T-cell (primary cell): ENCODE measurements around the gene LSMEM2. TPM values are rescaled to one million over a fixed set of nuclear protein-coding genes. Genes with fewer than 3 reads are reported as not detected.
"Not testable (repeated sequence)": the region's sequence is repeated elsewhere in the genome, so short reads cannot be mapped to it uniquely, and the experiment has no call there.

Experiments
- ATAC-seq, 4 experiments: fragments of 200-7000 bp in 3 of 4; fragments of 150-1000 bp in 1 of 4; cut with Tn5 transposase; replicated peaks in 1 of 4; 1 replicate in 3 of 4; 2 replicates in 1 of 4; pipeline ENCODE4 v1.10.0; 2021; ENCODE audit warnings: moderate library complexity in 3 of 4, mild to moderate bottlenecking in 2 of 4, moderate number of reproducible peaks in 1 of 4
- CTCF ChIA-PET, 2 donors: fragments of 300-600 bp; sonication (Branson Sonifier 250); formaldehyde crosslinking; loops; one replicate each; lab custom pipeline; 2022; ENCODE audit warnings: antibody characterized with exemption in 2 of 2; lab: Charles Lee
- POLR2A ChIA-PET, 2 donors: fragments of 300-600 bp; sonication (Branson Sonifier 250); formaldehyde crosslinking; loops; one replicate each; lab custom pipeline; 2022; ENCODE audit warnings: antibody characterized with exemption in 2 of 2; lab: Charles Lee
- DNase-seq, 35 experiments: peaks; one replicate each; pipeline versions ENCODE4 v3.0.0 to v3.0.0-alpha.2; 2013 to 2023
- H3K27ac ChIP-seq: one replicate; pipeline ENCODE4 v1.5.1; 2013; ENCODE audit warnings: low read length
- H3K27me3 ChIP-seq, 2 experiments: replicated peaks in 1 of 2; 1 replicate in 1 of 2; 2 replicates in 1 of 2; pipeline versions ENCODE4 v1.6.1 to v1.7.0; 2013; ENCODE audit warnings: low read length in 1 of 2, mixed read lengths in 1 of 2; ENCODE audit not compliant: control insufficient read depth in 2 of 2, insufficient read depth in 2 of 2; ENCODE audit errors: extremely low read depth in 1 of 2
- H3K36me3 ChIP-seq, 2 donors: 1 replicate in 1 of 2; 2 replicates in 1 of 2; pipeline versions ENCODE4 v1.6.1 to v1.7.0; 2013; ENCODE audit warnings: low read length in 1 of 2; ENCODE audit not compliant: control insufficient read depth in 2 of 2, insufficient read depth in 1 of 2; ENCODE audit errors: extremely low read depth in 1 of 2
- H3K4me1 ChIP-seq, 2 experiments: 1 replicate in 1 of 2; 2 replicates in 1 of 2; pipeline versions ENCODE4 v1.6.1 to v1.7.0; 2013; ENCODE audit warnings: low read length in 2 of 2, mixed read lengths in 1 of 2; ENCODE audit not compliant: insufficient read depth in 2 of 2, control insufficient read depth in 1 of 2; ENCODE audit errors: extremely low read depth in 1 of 2
- H3K4me3 ChIP-seq, 2 donors: 1 replicate in 1 of 2; 2 replicates in 1 of 2; pipeline versions ENCODE4 v1.5.1 to v1.7.0; 2013; ENCODE audit warnings: mild to moderate bottlenecking in 2 of 2, low read length in 1 of 2, moderate library complexity in 1 of 2; ENCODE audit not compliant: control insufficient read depth in 1 of 2; ENCODE audit errors: extremely low read depth in 1 of 2
- H3K9me3 ChIP-seq: 2 replicates; pipeline ENCODE4 v1.7.0; 2013
- H3K27ac Mint-ChIP-seq, 2 donors: one replicate each; pipeline ENCODE4 v1.8.0; 2020 to 2021; ENCODE audit warnings: mild to moderate bottlenecking in 2 of 2, mixed read lengths in 2 of 2
- H3K27me3 Mint-ChIP-seq, 2 donors: one replicate each; pipeline ENCODE4 v1.8.0; 2021 to 2022; ENCODE audit warnings: mixed read lengths in 2 of 2
- H3K36me3 Mint-ChIP-seq: one replicate; pipeline ENCODE4 v1.8.0; 2021; ENCODE audit warnings: mixed read lengths
- H3K4me1 Mint-ChIP-seq, 3 donors: one replicate each; pipeline ENCODE4 v1.8.0; 2020 to 2022; ENCODE audit warnings: mixed read lengths in 3 of 3, mild to moderate bottlenecking in 1 of 3
- H3K4me3 Mint-ChIP-seq, 3 donors: one replicate each; pipeline ENCODE4 v1.8.0; 2020 to 2022; ENCODE audit warnings: mild to moderate bottlenecking in 3 of 3, mixed read lengths in 3 of 3, moderate library complexity in 3 of 3
- H3K9me3 Mint-ChIP-seq, 3 donors: one replicate each; pipeline ENCODE4 v1.8.0; 2020 to 2022; ENCODE audit warnings: mixed read lengths in 3 of 3
- WGBS: methylation state at CpG from one replicate; pipeline ENCODE4 v1.1.5; 2013; ENCODE audit warnings: missing lambda C conversion rate; ENCODE audit not compliant: insufficient coverage; 5-methylcytosine and 5-hydroxymethylcytosine counted together
- total RNA-seq, 35 experiments: library from RNA in 6 of 35; stranded (reverse) in 6 of 35; fragments of 120-200 nt in 1 of 35; gene quantifications; one replicate each; pipeline versions ENCODE4 v1.2.1 to v1.2.4 and lab custom pipeline; 2013 to 2026

Gene LSMEM2
- total RNA-seq, 5 donors from 2014 or later (not counting 1 experiment from before 2014, with no cell fraction given), result not detected

- Mint-ChIP-seq H3K27me3 (no peaks in the 10 kb centered on the region), H3K4me1 (peaks cover 89 to 93% (median 91%) of the 10 kb centered on the region in 3 donors), H3K9me3 (no peaks in the 10 kb centered on the region), H3K4me3 (peak overlapping the region; percentile 63 to 80 (median 64)), H3K36me3 (peaks cover 10% of the 10 kb centered on the region), H3K27ac (peak overlapping the region; percentile 95)
- WGBS, result 13% methylated on average over 10 of the region's 14 CpGs
- DNase-seq, result peak in 17 of 35 experiments; percentile 19 to 68 (median 33)
- peak overlapping the region; percentile 4 to 10 for H3K4me3 ChIP-seq
- no peak for ATAC-seq
- POLR2A ChIA-PET, result no interaction called here
- peak overlapping the region; percentile 79 for H3K27ac ChIP-seq
- no peaks in the 10 kb centered on the region for H3K9me3 ChIP-seq
- peaks cover 9 to 52% of the 10 kb centered on the region in 2 donors for H3K36me3 ChIP-seq
- peaks cover 68 to 100% of the 10 kb centered on the region in 2 experiments for H3K4me1 ChIP-seq
- no peaks in the 10 kb centered on the region for H3K27me3 ChIP-seq
- CTCF ChIA-PET, result interaction anchor here in 1 of 2 donors (0.7 to 2.2 kb wide), 6 partner anchors 7 to 49 kb away, joined by 3 to 5 read pairs (median 4); partner anchors contain the start of gene GNAI2
These were observed 35.9 kb upstream of the LSMEM2 start for GRCh38 chr3:50242851-50243542.

DNA sequence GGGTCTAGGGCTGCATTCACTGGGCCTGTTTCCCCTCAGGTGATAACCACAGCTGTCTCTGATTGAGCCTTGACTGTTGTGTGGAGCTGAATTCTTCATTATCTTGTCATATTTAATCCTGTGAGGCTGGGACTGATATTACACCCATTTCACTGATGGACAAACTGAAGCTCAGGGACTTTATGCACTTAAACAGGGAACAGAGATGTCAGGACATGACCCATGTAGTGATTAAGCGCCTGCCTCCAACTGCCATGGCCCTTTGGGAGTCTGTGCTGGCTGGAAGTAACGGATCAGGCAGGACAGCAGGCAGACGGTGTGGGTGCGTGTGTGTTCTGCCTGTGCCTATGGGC lies 35.4 kb upstream of the LSMEM2 start:
- peaks cover 65 to 100% of the 10 kb centered on the region in 2 experiments for H3K4me1 ChIP-seq
- H3K9me3 Mint-ChIP-seq, result no peaks in the 10 kb centered on the region
- H3K27me3 Mint-ChIP-seq, result no peaks in the 10 kb centered on the region
- peak overlapping the region; percentile 79 for H3K27ac ChIP-seq
- peak overlapping the region; percentile 95 for H3K27ac Mint-ChIP-seq
- POLR2A ChIA-PET, result interaction anchor here in 1 of 2 donors (0.6 kb wide), 2 partner anchors 8 to 1998 kb away, joined by 3 read pairs; no protein-coding TSS in a partner anchor
- H3K36me3 Mint-ChIP-seq, result peaks cover 12% of the 10 kb centered on the region
- WGBS, result 80% methylated on average over 1 of the region's 4 CpGs
- ATAC-seq (no peak), DNase-seq (no peak)
- H3K4me3 ChIP-seq, result peak overlapping the region in 1 of 2 donors; percentile 6
- CTCF ChIA-PET, result interaction anchor here in 1 of 2 donors (0.5 to 2.2 kb wide), 7 partner anchors 8 to 49 kb away, joined by 3 to 5 read pairs (median 5); partner anchors contain the start of gene GNAI2
- H3K4me1 Mint-ChIP-seq, result peaks cover 88 to 92% (median 91%) of the 10 kb centered on the region in 3 donors
- H3K9me3 ChIP-seq, result no peaks in the 10 kb centered on the region
- H3K27me3 ChIP-seq, result no peaks in the 10 kb centered on the region
- peak overlapping the region in 1 of 3 donors; percentile 80 for H3K4me3 Mint-ChIP-seq
- H3K36me3 ChIP-seq, result peaks cover 6 to 51% of the 10 kb centered on the region in 2 donors

GRCh38 chr3:50244813-50245212 lies 34.1 kb upstream of the LSMEM2 start:
- peaks cover 85 to 88% (median 86%) of the 10 kb centered on the region in 3 donors for H3K4me1 Mint-ChIP-seq
- H3K4me3 ChIP-seq, H3K9me3 Mint-ChIP-seq, H3K36me3 Mint-ChIP-seq, ATAC-seq, H3K9me3 ChIP-seq, POLR2A ChIA-PET, H3K27me3 ChIP-seq, H3K27me3 Mint-ChIP-seq, DNase-seq: not testable (repeated sequence)
- WGBS, result 92% methylated on average over 2 of the region's 6 CpGs
- CTCF ChIA-PET, result interaction anchor here in 1 of 2 donors (2.2 kb wide), 1 partner anchor 15 kb away, joined by 5 read pairs; no protein-coding TSS in a partner anchor
- Histone ChIP-seq H3K4me1 (peaks cover 53 to 100% of the 10 kb centered on the region in 2 experiments), H3K27ac (peak overlapping the region; percentile 9), H3K36me3 (peaks cover 4 to 47% of the 10 kb centered on the region in 2 donors)
- peak overlapping the region in 2 of 3 donors; percentile 37 to 78 for H3K4me3 Mint-ChIP-seq
- H3K27ac Mint-ChIP-seq, result peak overlapping the region; percentile 88 to 93

DNA sequence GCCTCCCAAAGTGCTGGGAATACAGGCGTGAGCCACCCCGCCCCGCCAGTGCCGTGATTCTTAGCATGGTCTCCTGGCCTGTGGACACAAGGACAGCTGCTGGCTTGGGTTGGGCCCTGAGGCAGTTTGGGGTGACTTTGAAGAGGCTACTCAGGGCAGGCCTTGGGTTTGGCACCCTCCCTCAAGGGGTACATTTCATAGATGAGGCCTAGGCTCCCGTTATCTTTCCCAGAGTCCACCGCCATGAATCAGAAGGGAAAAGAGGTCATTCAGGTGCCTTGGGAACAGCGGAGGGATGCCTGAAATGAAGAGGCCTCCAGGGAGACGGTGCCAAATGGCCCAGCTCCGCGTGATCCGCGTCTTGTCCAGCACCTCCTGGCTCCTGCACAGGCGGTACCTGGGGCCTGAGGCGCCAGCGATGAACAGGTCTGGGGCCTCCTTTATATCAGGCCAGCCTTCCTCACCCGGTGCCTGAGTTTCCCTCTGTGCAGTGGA lies 33.6 kb upstream of the LSMEM2 start:
- peaks cover 48 to 100% of the 10 kb centered on the region in 2 experiments for H3K4me1 ChIP-seq
- Mint-ChIP-seq H3K36me3 (peaks cover 2% of the 10 kb centered on the region), H3K27me3 (no peaks in the 10 kb centered on the region), H3K27ac (peak overlapping the region; percentile 88 to 93), H3K4me1 (peaks cover 85 to 88% (median 85%) of the 10 kb centered on the region in 3 donors), H3K9me3 (no peaks in the 10 kb centered on the region), H3K4me3 (peak overlapping the region; percentile 71 to 78 (median 75))
- ChIA-PET POLR2A (no interaction called here), CTCF (no interaction called here)
- no peaks in the 10 kb centered on the region for H3K27me3 ChIP-seq
- H3K4me3 ChIP-seq, result peak overlapping the region; percentile 40 to 58
- DNase-seq, result no peak
- H3K9me3 ChIP-seq, result no peaks in the 10 kb centered on the region
- ATAC-seq, result no peak
- WGBS, result 92% methylated on average over 6 of the region's 16 CpGs
- H3K27ac ChIP-seq, result peak overlapping the region; percentile 82
- peaks cover 4 to 47% of the 10 kb centered on the region in 2 donors for H3K36me3 ChIP-seq

- peak; percentile 84 to 99 (median 95) for DNase-seq
- H3K27ac ChIP-seq, result peak overlapping the region; percentile 82
These were observed 32.9 kb upstream of the LSMEM2 start for GRCh38 chr3:50245831-50246516.

More at GRCh38 chr3:50245831-50246516, 32.9 kb upstream of the LSMEM2 start:
- H3K9me3 Mint-ChIP-seq, result no peaks in the 10 kb centered on the region
- Histone ChIP-seq H3K9me3 (no peaks in the 10 kb centered on the region), H3K4me1 (peaks cover 44 to 100% of the 10 kb centered on the region in 2 experiments), H3K36me3 (peaks cover 5 to 48% of the 10 kb centered on the region in 2 donors), H3K4me3 (peak overlapping the region; percentile 40 to 58), H3K27me3 (no peaks in the 10 kb centered on the region)
- peaks cover 84 to 89% (median 87%) of the 10 kb centered on the region in 3 donors for H3K4me1 Mint-ChIP-seq
- ChIA-PET CTCF (interaction anchor here (0.6 to 1.9 kb wide), 31 partner anchors 8 to 1139 kb away, joined by 3 to 60 read pairs (median 4); partner anchors contain the start of genes GNAI2 (in 1 of the 2), HYAL3 (in 1 of the 2), IFRD2 (in 1 of the 2) and MANF (in 1 of the 2)), POLR2A (interaction anchor here (0.8 to 1.4 kb wide), 3 partner anchors 7 to 51 kb away, joined by 3 to 8 read pairs (median 4); partner anchors contain the start of gene GNAI2 (in 1 of the 2))
- H3K27me3 Mint-ChIP-seq, result no peaks in the 10 kb centered on the region
- H3K4me3 Mint-ChIP-seq, result peak overlapping the region; percentile 71 to 78 (median 75)
- whole genome bisulfite sequencing, result 2% methylated on average over 15 of the region's 25 CpGs
- ATAC-seq, result peak; percentile 84 to 92 (median 87)
- peaks cover 3% of the 10 kb centered on the region for H3K36me3 Mint-ChIP-seq
- H3K27ac Mint-ChIP-seq, result peak overlapping the region; percentile 88 to 93
